ENCODE results near the gene NUP214.

Gene NUP214

GRCh38 chr9:131138676-131139075 lies 13.3 kb downstream of the NUP214 start:
- H3K27ac ChIP-seq: no peak overlapping the region
- TF ChIP-seq CTCF (IDR thresholded peaks at IDR 0.05) (no peak), ZFX (IDR thresholded peaks at IDR 0.05; ENCODE audit: borderline replicate concordance) (no peak)

GRCh38 chr9:131140112-131140511 lies 14.7 kb downstream of the NUP214 start:
- TF ChIP-seq CTCF (IDR thresholded peaks at IDR 0.05) (no peak), ZFX (IDR thresholded peaks at IDR 0.05; ENCODE audit: borderline replicate concordance) (no peak)
- no peak overlapping the region for H3K27ac ChIP-seq

- no peak for TF ChIP-seq CTCF (IDR thresholded peaks at IDR 0.05)
- no peak for TF ChIP-seq ZFX (IDR thresholded peaks at IDR 0.05; ENCODE audit: borderline replicate concordance)
- H3K27ac ChIP-seq: no peak overlapping the region
These were observed 15.2 kb downstream of the NUP214 start for GRCh38 chr9:131140550-131140949.

- TF ChIP-seq ZFX (IDR thresholded peaks at IDR 0.05; ENCODE audit: borderline replicate concordance) (no peak), CTCF (IDR thresholded peaks at IDR 0.05) (no peak)
- no peak overlapping the region for H3K27ac ChIP-seq
These were observed 16.8 kb downstream of the NUP214 start for GRCh38 chr9:131142160-131142559.

GRCh38 chr9:131144201-131144600 lies 18.8 kb downstream of the NUP214 start:
- no peak for TF ChIP-seq CTCF (IDR thresholded peaks at IDR 0.05)
- no peak for TF ChIP-seq ZFX (IDR thresholded peaks at IDR 0.05; ENCODE audit: borderline replicate concordance)
- H3K27ac ChIP-seq: no peak overlapping the region

GRCh38 chr9:131145245-131145644 lies 19.9 kb downstream of the NUP214 start:
- TF ChIP-seq CTCF (IDR thresholded peaks at IDR 0.05): no peak
- no peak for TF ChIP-seq ZFX (IDR thresholded peaks at IDR 0.05; ENCODE audit: borderline replicate concordance)
- no peak overlapping the region for H3K27ac ChIP-seq

GRCh38 chr9:131146186-131146585 lies 20.8 kb downstream of the NUP214 start:
- no peak overlapping the region for H3K27ac ChIP-seq
- TF ChIP-seq CTCF (IDR thresholded peaks at IDR 0.05) (no peak), ZFX (IDR thresholded peaks at IDR 0.05; ENCODE audit: borderline replicate concordance) (no peak)
